ENCODE data around the gene GPR32.

GPR32 gene

GRCh38 chr19:50728084-50728737 lies 42.1 kb upstream of the GPR32 start:
- Histone ChIP-seq H4K20me1 (ENCODE audit: control insufficient read depth, insufficient read depth, low read depth, low read length) (no peaks in the 10 kb centered on the region), H3K4me2 (ENCODE audit: low read length) (no peak overlapping the region), H3F3A (ENCODE audit: control insufficient read depth, insufficient read depth) (no peaks in the 10 kb centered on the region), H3K4me3 (ENCODE audit: low read length) (no peak overlapping the region), H3K9me3 (ENCODE audit: control insufficient read depth, insufficient read depth, low read length) (no peaks in the 10 kb centered on the region), H3K9me2 (replicated peaks; ENCODE audit: control insufficient read depth, low read length) (no peaks in the 10 kb centered on the region), H3K36me3 (ENCODE audit: control insufficient read depth, low read length) (no peaks in the 10 kb centered on the region), H3K4me1 (ENCODE audit: control insufficient read depth, low read length) (peaks cover 20% of the 10 kb centered on the region), H3K79me2 (ENCODE audit: control insufficient read depth, low read length) (no peaks in the 10 kb centered on the region), H3K27ac (ENCODE audit: low read depth, low read length) (no peak overlapping the region), H3K27me3 (ENCODE audit: control insufficient read depth, low read length) (no peaks in the 10 kb centered on the region; the same call in 1 of the 2 replicates)
- no peak for TF ChIP-seq CTCF (IDR thresholded peaks at IDR 0.05; ENCODE audit: low read depth, low read length, poor library complexity, severe bottlenecking)
- TF ChIP-seq EZH2phosphoT487 (IDR thresholded peaks at IDR 0.05; ENCODE audit: borderline replicate concordance, low read length), result no peak

- Histone ChIP-seq H3K36me3 (ENCODE audit: control insufficient read depth, low read length) (no peaks in the 10 kb centered on the region), H3K27ac (ENCODE audit: low read depth, low read length) (no peak overlapping the region), H3K79me2 (ENCODE audit: control insufficient read depth, low read length) (no peaks in the 10 kb centered on the region), H3K4me1 (ENCODE audit: control insufficient read depth, low read length) (peaks cover 8% of the 10 kb centered on the region), H3K4me2 (ENCODE audit: low read length) (no peak overlapping the region), H3K27me3 (ENCODE audit: control insufficient read depth, low read length) (no peaks in the 10 kb centered on the region), H3F3A (ENCODE audit: control insufficient read depth, insufficient read depth) (no peaks in the 10 kb centered on the region), H3K9me2 (replicated peaks; ENCODE audit: control insufficient read depth, low read length) (no peaks in the 10 kb centered on the region), H3K9me3 (ENCODE audit: control insufficient read depth, insufficient read depth, low read length) (no peaks in the 10 kb centered on the region), H4K20me1 (ENCODE audit: control insufficient read depth, insufficient read depth, low read depth, low read length) (no peaks in the 10 kb centered on the region), H3K4me3 (ENCODE audit: low read length) (no peak overlapping the region)
- TF ChIP-seq CTCF (IDR thresholded peaks at IDR 0.05; ENCODE audit: low read depth, low read length, poor library complexity, severe bottlenecking), result no peak
- no peak for TF ChIP-seq EZH2phosphoT487 (IDR thresholded peaks at IDR 0.05; ENCODE audit: borderline replicate concordance, low read length)
These were observed 40.4 kb upstream of the GPR32 start for GRCh38 chr19:50729894-50730293.

GRCh38 chr19:50735869-50736268 lies 34.4 kb upstream of the GPR32 start:
- Histone ChIP-seq H3K4me1 (ENCODE audit: control insufficient read depth, low read length) (no peaks in the 10 kb centered on the region), H4K20me1 (ENCODE audit: control insufficient read depth, insufficient read depth, low read depth, low read length) (no peaks in the 10 kb centered on the region), H3K27me3 (ENCODE audit: control insufficient read depth, low read length) (0 out of 2 replicates have a peak, but pooled peaks cover 5% of the 10 kb centered on the region), H3K27ac (ENCODE audit: low read depth, low read length) (no peak overlapping the region), H3F3A (ENCODE audit: control insufficient read depth, insufficient read depth) (no peaks in the 10 kb centered on the region), H3K4me3 (ENCODE audit: low read length) (no peak overlapping the region), H3K4me2 (ENCODE audit: low read length) (no peak overlapping the region), H3K79me2 (ENCODE audit: control insufficient read depth, low read length) (no peaks in the 10 kb centered on the region), H3K9me3 (ENCODE audit: control insufficient read depth, insufficient read depth, low read length) (no peaks in the 10 kb centered on the region), H3K36me3 (ENCODE audit: control insufficient read depth, low read length) (no peaks in the 10 kb centered on the region), H3K9me2 (replicated peaks; ENCODE audit: control insufficient read depth, low read length) (no peaks in the 10 kb centered on the region)
- TF ChIP-seq EZH2phosphoT487 (IDR thresholded peaks at IDR 0.05; ENCODE audit: borderline replicate concordance, low read length) (no peak), CTCF (IDR thresholded peaks at IDR 0.05; ENCODE audit: low read depth, low read length, poor library complexity, severe bottlenecking) (no peak)
